HG03196 (cell line): Measurements from ENCODE around the gene INTS7.
A peak's percentile ranks its signal among the peaks of the same experiment; 100 is the strongest.
"Not testable (repeated sequence)": the region's sequence is repeated elsewhere in the genome, so short reads cannot be mapped to it uniquely, and the experiment has no call there.

ENCODE experiments used
- ATAC-seq: cut with Tn5 transposase; IDR thresholded peaks from one replicate; pipeline ENCODE4 v1.9.1; 2021; ENCODE audit not compliant: unreplicated experiment

The INTS7 gene

DNA sequence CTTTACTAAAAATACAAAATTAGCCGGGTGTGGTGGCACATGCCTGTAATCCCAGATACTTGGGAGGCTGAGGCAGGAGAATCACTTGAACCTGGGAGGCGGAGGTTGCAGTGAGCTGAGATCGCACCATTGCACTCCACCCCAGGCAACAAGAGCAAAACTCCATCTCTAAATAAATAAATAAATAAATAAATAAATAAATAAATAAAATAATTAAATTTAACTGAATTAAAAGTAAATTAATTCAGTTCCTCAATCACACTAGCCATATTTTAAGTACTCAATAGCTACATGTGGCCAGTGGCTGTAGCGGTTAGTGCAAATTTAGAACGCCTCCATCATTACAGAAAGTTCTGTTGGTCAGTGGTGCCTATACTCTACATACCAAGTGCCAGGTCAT is 97.9 kb downstream of the INTS7 start:
- ATAC-seq: not testable (repeated sequence)

DNA sequence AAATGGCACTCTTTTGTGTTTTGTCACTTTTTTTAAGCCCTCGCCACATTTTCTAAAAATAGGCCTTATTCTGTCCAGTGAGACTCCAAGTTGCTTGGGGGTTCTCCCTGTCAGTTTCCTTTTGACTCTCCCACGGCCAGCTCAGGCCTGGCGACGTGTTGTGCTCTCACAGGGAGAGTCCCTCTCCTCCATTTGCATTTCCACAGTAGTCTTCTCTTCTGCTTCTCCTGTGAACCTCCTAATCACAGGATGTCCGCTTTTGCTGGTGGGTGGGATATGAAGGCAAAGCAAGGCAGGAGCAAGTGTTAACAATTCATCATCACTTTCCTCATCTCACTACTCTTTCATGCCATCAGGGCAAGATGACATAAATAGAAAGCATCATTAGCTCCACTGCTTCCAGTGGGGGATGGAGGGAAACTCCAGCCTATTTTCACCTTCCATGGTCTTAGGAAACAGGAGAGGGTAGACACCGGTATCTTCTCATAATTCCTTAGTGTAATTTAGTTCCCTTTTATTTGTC is 99.8 kb downstream of the INTS7 start:
- peak; percentile 75 for ATAC-seq

DNA sequence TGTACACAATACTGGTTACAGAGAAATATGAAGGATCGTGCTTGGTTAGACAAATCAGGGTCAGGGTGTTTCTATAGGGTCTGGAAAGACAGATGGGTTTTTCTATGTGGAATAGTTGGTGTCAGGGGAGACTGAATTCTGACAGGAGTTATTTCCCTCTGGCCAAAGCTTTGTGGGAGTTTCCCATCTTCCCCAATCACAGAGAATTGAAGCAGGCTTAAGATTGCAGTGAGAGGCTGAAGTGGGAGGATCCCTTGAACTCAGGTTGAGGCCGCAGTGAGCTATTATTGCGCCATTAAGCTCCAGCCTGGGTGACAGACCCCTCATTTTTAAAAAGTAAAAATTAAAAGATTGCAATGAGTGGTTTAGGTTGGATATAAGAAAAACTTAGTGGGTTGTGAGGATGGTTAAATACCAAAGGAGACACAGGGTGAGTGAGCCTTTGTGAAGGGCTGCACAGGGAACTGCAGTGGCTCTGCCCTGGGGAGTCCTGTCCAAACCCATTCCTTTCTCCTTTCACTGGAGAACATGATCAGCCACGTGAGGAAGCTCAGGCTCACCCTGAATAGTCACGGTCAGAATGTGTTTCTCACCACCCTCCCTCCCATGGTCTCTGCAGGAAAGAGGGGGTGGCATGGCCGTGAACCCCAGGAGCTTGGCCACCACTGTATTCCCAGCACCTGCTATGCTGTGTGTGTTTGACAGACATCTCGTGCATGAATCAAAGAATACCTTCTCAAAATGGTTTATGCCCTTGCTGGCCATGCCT is 101.2 kb downstream of the INTS7 start:
- no peak for ATAC-seq

DNA sequence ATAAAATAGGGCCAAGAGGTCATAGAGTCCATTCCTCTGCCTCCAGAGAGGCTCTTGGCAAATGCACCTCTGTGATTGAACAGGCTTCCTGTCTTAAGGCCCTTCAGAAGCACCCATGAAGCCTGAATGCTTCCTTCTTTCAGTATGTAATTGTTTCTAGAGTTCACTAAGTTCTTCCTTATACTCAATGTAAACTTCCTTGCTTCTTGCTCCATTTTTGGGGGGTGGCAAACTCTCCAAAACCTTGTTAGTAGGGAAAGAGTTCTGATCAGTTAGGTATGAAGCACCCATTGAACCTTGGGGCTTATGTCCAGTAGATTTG is 102.5 kb downstream of the INTS7 start:
- no peak for ATAC-seq

DNA sequence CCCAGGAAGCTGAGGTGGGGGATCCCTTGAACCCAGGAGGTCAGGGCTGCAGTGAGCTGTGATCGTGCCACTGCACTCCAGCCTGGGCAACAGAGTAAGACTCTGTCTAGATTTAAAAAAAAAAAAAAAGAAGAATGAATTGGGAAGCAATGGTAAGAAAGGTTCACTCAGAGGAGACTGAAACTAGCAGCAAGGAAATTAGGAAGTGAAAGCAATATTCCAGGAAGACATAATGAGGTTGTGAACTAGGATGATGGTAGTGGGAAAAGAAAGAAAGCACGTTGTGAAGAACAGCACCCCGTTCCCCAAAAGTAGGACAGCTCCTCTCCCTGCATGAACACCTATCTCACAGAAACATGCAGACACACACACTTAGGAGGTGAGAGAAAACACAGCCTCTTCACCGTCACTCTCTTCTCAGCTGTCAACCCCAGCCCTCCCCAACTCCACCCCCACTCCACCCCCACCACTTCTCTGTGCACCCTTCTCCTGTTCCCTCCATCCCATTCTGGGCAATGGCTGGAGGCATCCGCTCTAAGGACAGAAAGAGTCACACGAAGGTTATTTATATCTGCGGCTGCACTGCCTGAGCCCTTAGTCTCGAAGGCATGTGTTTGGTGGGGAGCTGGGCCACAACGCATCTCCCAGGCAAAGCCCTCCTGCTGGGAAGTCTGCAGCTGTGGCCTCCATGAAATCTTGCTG is 103.0 kb downstream of the INTS7 start:
- no peak for ATAC-seq

DNA sequence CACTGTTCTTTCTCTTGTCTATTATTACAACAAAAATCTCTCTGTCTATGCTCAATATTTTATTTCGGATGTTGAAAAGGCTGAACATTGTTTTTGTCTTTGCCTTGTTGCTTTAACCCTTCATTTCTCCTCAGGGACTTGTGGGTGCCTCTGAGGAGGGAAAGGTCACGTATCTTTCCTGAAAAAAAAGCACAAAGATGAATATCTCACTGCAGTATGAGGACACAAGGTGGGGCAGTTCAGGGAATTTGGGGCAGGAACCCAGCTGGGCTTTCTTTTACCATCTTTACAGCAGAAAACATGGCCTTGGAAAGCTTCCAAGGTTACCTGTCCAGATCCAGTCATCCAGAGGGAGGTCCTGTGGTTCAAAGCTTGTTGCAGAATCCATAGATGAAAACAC is 105.7 kb downstream of the INTS7 start:
- no peak for ATAC-seq

DNA sequence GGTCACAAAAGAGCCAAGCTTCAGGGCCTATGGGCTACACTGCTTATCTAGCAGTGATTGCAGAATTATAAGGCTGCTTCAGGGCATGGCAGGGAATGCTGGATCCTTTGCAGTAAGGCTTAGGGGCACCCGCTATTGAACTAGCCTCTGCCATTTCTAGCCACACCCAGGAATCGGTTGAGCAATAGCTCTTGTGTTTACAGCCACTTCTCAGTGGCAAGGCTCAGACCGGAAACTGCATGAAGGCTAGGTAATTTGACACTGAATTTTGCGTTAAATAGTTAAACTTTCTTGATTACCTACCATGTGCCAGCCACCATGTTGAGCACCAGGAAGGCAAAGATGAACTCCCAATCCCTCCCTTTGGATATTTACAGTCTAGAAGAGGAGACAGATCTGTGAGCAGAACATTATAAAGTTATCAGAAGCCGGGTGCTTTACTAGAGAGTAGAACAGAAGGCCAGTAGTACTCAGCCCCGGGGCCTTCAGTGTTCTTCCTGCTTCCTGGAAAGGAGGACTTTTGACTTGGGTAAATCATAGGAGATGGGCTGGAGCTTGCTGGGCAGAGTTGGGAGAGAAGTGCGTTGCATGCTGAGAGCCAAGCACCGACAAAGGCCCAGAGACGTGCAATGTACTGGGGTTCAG is 106.2 kb downstream of the INTS7 start:
- ATAC-seq: no peak

DNA sequence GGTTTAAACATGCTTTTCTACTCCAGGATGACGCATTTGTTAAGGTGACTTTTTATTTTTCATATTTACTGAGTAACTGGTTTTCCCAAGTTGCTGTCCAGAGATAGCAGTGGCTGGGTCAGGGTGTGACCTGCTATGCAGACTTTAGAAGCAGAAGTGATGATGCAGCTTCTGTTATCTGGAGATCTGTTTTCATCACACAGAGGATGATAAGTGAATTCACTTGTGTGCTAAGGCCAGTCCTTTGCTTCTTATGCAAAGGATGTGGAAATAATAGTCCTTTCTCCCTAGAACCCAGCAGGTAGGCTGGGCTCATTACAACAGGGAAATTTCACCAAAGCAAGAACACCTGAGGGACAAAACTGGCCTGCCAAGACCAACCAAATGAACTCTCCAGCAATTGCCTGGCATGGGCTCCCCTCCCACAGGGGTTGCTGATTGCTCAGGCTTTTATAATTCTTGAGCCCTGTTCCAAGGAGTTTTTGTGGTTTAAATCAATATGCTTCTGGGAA is 107.0 kb downstream of the INTS7 start:
- no peak for ATAC-seq

DNA sequence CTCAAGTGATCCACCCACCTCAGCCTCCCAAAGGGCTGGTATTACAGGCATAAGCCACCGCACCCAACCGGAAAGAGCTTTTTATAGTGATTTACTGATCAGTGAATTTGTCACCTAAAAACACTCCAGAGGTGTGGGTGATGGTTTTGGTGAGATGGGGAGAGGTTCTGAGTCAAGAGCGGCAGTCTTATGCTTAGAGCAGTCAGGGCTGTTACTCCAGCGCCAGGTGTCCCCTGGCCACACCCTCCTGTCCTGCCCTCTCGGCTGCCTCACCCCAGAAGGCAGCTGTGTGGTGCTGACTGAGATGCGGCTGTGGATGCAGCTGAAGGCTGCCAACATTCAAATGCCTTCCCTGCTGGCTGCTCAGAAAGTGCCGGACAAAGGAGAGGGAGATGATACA is 110.3 kb downstream of the INTS7 start:
- no peak for ATAC-seq

DNA sequence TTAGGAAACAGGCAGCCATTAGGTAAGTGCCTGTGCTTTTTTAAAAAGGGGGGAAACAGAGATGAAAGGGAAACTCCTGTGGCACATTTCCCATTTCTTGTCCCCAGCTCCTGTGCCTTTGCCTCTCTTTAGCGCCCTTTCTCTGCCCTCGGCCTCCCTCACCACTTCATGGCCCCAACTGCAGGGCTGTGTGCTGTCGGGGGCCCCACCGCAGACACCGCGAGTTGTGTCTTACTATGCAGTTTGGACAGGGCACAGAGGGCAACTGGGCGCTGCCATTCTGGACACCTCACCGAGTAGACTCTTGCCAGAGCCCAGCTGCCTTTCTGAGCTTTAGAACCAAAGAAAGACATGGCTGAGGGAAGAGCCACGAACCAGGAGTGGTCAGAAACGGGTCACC is 111.1 kb downstream of the INTS7 start:
- ATAC-seq: no peak

DNA sequence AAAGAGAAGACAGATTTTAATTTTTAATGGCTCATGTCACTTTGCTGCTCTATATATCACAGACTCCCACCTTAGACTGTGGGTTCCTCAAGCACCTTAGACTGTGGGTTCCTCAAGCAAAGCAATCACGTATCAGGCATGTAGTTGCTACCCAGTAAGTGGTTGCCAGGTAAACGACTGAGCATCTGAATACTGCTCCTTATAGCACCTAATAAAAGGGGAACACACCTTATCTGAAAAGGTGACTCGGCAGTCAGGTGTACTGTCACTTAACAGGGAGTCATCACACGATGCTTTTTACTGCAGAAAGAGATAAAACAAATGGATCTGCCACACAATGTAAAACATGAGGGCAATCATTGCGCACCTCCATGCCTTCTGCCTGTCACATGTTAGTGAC is 112.3 kb downstream of the INTS7 start:
- ATAC-seq: no peak

DNA sequence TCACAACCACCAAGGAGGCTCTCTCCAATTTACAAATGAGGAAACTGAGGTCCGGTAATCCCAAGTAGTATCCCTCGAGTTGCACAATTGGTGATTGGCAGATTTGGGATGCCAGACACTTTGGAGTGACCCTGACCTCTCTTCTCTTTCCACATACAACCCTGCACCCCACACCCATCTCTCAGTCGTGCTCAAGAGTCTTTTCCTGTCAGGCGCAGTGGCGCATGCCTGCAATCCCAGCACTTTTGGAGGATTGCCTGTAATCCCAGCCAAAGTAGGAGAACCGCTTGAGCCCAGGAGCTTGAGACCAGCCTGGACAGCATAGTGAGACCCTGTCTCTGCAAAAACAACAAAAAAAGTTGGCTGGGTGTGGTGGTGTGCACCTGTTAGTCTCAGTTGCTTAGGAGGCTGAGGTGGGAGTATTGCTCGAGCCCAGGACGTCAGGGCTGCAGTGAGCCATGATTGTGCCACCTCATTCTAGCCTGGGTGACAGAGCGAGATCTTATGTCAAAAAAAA is 113.7 kb downstream of the INTS7 start:
- no peak for ATAC-seq

DNA sequence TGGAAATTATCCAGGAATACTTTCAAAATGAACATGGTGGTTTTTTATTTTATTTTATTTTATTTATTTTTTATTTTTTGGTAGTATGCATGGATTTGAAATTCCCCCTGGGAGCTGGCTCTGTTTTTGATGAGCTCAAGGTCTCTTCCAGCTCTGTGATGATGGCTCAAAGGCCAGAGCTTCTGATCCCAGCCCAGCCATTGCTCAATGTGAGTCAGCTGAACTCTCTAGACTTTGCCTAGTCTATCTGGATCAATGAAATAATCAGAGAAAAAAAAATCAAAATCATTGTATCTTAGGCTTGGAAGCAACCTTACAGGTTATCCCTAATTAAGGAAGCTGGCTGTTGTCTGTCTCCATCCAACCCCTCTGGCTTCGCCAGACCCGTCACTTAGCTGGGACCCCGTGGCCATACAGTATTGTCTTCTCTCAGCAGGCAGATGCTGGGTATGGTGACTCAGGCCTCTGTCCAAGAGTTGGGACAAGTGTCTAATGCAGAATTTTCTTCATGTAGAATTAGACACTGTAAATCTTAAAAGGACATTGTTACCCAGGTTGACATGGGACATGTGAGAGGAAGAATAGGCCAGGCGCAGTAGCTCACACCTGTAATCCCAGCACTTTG is 114.6 kb downstream of the INTS7 start:
- ATAC-seq: no peak

DNA sequence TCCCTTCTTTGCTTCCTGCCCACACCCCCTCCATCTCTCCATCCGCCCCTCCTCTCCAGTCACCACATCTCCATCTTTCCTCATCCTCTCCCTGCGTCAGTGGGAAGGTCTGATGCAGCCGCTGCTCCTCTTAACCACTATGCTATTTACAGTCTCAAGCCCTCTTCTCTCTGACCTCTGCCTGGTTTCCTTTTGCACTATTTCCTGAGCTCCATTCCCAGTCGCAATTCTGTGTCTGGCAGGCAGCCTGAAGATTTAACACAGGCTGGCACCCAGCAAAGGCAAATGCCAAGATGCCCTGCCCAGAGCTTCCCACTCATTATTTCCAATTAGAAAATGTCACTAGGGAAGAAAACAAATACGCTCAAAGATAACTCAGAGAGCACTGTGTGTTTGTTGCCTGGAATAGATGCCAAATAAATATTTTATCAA is 115.2 kb downstream of the INTS7 start:
- no peak for ATAC-seq

DNA sequence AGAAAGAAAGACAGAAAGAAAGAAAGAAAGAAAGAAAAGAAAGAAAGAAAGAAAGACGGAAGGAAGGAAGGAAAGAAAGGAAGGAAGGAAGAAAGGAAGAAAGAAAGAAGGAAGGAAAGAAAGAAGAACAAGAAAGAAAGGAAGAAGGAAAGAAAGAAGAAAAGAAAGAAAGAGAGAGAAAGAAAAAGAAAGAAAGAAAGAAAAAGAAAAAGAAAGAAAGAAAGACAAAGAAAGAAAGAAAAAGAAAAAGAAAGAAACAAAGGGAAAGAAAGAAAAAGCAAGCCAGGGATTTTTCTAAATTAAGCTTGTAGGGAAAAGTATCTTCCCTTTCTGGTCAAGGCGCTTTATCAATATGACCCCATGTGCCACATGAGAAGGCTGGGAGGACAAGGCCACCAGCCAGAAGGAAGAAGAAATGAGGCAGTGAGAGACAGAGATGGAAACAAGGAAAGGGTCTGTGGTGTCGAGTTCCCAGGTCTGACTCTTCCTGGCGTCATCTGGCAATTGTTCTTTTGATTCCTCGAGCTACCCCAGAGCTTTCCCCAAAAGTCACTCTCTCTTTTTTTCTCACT is 116.4 kb downstream of the INTS7 start:
- ATAC-seq: no peak

DNA sequence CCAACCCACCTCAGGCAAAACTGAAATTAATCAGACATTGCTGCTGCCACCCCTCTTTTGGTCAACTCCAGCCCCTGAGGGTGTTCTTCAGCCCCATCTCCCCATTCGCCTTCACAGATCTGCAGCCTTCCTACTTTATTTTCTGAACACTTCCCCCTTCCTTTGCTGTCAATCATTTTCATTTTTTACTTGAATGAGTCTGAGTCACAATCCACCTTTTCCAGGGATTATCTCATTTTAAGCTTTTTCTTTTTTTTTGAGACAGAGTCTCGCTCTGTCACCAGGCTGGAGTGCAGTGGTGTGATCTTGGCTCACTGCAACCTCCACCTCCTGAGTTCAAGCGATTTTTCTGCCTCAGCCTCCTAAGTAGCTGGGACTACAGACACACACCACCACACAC is 118.9 kb downstream of the INTS7 start:
- ATAC-seq: not testable (repeated sequence)

DNA sequence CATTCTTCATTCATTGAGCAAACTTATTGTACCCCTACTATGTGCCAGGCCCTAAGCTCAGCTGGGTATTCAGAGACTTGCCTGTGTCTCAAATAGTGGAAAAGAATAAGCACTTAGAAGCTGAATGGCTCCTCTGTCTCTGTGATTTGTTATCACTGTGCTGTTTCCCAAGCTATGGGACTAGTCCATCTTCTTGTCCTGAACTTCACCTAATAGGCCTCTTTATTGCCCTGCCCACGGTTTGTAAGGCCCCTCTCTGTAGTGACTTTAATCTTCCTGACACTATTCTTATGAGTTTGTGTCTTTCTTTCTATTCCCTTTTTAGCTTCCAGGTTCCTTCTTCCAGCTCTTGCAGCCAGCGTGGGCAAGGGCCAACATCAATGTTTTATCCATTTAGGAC is 119.4 kb downstream of the INTS7 start:
- no peak for ATAC-seq

DNA sequence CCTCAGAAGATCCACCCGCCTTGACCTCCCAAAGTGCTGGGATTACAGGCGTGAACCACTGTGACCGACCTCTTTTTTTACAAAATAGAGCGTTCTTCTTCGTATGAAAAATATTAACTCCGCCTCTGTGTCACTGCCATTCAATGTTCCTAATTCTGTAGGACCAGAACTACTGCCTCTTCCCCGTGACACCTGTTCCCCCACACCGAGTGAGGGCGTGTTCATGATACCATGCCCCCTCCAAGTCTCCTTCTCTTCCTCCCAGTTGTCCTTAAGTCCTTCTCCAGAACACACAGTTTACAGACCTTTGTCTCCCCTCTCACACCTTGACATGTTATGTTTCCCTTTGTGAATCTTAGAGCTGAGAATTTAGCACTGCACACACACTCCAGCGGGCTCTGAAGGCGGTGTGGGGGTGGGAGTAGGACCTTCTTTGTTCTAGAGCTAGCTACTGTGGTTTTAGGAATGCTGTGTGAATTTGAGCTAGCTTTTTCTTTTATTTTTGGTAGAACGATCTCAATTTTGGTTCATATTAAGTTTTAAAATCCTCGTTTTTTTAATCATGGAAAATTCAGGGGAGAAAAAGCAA is 122.4 kb downstream of the INTS7 start:
- ATAC-seq: no peak

DNA sequence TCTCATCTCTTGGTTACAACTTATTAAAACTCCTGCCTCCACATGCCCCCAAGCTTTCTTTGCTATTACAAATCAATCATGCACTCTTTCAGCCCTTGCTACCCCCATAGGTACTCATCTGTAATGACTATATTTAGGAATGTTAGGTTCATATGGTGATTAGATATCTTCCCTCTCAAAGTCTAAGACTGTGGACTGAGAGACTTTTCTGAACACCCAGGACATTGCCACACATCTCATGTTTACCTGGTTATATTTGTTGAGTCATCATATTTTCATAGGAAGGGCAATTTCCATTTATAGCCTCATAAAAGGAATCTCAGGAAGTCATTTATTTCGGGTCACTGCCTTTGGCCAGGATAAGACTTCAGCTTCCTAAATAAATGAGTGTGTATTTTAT is 123.3 kb downstream of the INTS7 start:
- ATAC-seq: no peak

DNA sequence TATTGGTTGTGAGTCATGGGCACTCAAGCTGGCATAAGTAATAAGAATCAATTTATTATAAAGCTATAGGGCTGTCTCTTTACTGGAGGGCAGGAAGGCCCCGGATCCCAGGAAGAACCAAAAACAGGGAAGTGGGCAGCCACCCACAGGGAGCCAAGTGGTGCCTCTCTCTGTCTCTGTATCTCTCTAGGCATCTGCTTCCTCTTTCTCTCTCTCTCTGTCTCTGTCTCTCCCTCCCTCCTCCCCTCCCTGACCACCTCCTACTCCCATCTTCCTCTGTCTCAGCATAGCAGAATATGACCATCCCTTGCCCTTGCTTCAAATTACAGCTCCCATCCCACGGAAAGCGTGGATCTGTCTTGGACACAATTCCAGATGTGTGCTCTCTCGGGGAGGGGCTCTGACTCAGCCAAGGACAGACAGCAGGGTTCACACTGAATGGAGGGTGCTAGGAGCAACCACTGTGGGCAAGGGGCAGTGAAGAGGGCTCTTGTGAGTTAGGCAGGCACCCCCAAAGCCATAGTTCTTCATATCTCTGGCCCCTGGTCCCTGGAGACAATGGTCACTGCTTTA is 124.4 kb downstream of the INTS7 start:
- ATAC-seq: no peak
